ENCODE measurements around the gene ACKR1. TPM values are rescaled to one million over a fixed set of nuclear protein-coding genes. Genes with fewer than 3 reads are reported as not detected.

The ACKR1 gene
- total RNA-seq, 2 experiments from 2014 or later: not detected

GRCh38 chr1:159239551-159240220 lies 35.0 kb downstream of the ACKR1 start:
- Mint-ChIP-seq H3K9me3 (no peaks in the 10 kb centered on the region), H3K4me3 (no peak overlapping the region), H3K27ac (no peak overlapping the region), H3K36me3 (no peaks in the 10 kb centered on the region), H3K4me1 (ENCODE audit: low read depth) (peaks cover 2% of the 10 kb centered on the region), H3K27me3 (peaks cover 12% of the 10 kb centered on the region)
- ChIA-PET CTCF (interaction anchor here (0.7 kb wide), 1 partner anchor 25 kb away, joined by 3 read pairs; no protein-coding TSS in a partner anchor), POLR2A (no interaction called here)
- no peak for DNase-seq
- intact Hi-C loops (cut with micrococcal nuclease): no loop called here

GRCh38 chr1:159247266-159247665 lies 42.6 kb downstream of the ACKR1 start:
- intact Hi-C loops (cut with micrococcal nuclease): no loop called here
- Mint-ChIP-seq H3K4me3 (no peak overlapping the region), H3K9me3 (peaks cover 3% of the 10 kb centered on the region), H3K27ac (no peak overlapping the region), H3K36me3 (no peaks in the 10 kb centered on the region), H3K4me1 (ENCODE audit: low read depth) (no peaks in the 10 kb centered on the region), H3K27me3 (peaks cover 31% of the 10 kb centered on the region)
- DNase-seq: no peak
- ChIA-PET POLR2A (no interaction called here), CTCF (interaction anchor here (0.7 kb wide), 1 partner anchor 9 kb away, joined by 3 read pairs; no protein-coding TSS in a partner anchor)

GRCh38 chr1:159248311-159248710 lies 43.6 kb downstream of the ACKR1 start:
- H3K4me3 Mint-ChIP-seq: no peak overlapping the region
- ChIA-PET CTCF (interaction anchor here (1.1 kb wide), 1 partner anchor 34 kb away, joined by 3 read pairs; no protein-coding TSS in a partner anchor), POLR2A (no interaction called here)
- DNase-seq: no peak
- H3K36me3 Mint-ChIP-seq: no peaks in the 10 kb centered on the region
- peaks cover 34% of the 10 kb centered on the region for H3K27me3 Mint-ChIP-seq
- intact Hi-C loops (cut with micrococcal nuclease): no loop called here
- no peaks in the 10 kb centered on the region for H3K4me1 Mint-ChIP-seq (ENCODE audit: low read depth)
- H3K9me3 Mint-ChIP-seq: peaks cover 3% of the 10 kb centered on the region
- H3K27ac Mint-ChIP-seq: no peak overlapping the region

- ChIA-PET CTCF (no interaction called here), POLR2A (no interaction called here)
- H3K27ac Mint-ChIP-seq: no peak overlapping the region
- intact Hi-C loops (cut with micrococcal nuclease): no loop called here
- peaks cover 3% of the 10 kb centered on the region for H3K9me3 Mint-ChIP-seq
- no peak overlapping the region for H3K4me3 Mint-ChIP-seq
- no peaks in the 10 kb centered on the region for H3K4me1 Mint-ChIP-seq (ENCODE audit: low read depth)
- no peak for DNase-seq
- no peaks in the 10 kb centered on the region for H3K36me3 Mint-ChIP-seq
- peaks cover 34% of the 10 kb centered on the region for H3K27me3 Mint-ChIP-seq
Measured at GRCh38 chr1:159250638-159251216, 46.1 kb downstream of the ACKR1 start.

Other genes starting within 250 kb of the ACKR1 start
- 100 to 1,000 TPM; 215 to 220 TPM for gene IFI16, start 195.0 kb upstream of the ACKR1 start, total RNA-seq
- 100 to 1,000 TPM; 216 to 224 TPM for gene AIM2, start 128.1 kb upstream of the ACKR1 start, total RNA-seq
- not detected for gene CADM3, start 33.3 kb upstream of the ACKR1 start, total RNA-seq
- not detected for gene FCER1A, start 97.5 kb downstream of the ACKR1 start, total RNA-seq
- not detected for gene OR10J4, start 227.3 kb downstream of the ACKR1 start, total RNA-seq
- not detected for gene OR10J1, start 234.8 kb downstream of the ACKR1 start, total RNA-seq